Posterior vena cava (tissue), 2 donors: ENCODE measurements around the gene DTL. TPM values are rescaled to one million over a fixed set of nuclear protein-coding genes. Genes with fewer than 3 reads are reported as not detected.

Source experiments
- DNase-seq: peaks from one replicate; pipeline ENCODE4 v3.0.0-alpha.2; 2020; ENCODE audit warnings: low spot score
- intact Hi-C, 2 donors: fragments of 100-400 bp; cut with DNase I; formaldehyde crosslinking; loops; one replicate each; pipeline versions ENCODE4 v1.14.1 to v1.14.2; 2022 to 2023
- microRNA-seq, 2 donors: library from miRNA; unstranded; fragments of <30 nt; microRNA quantifications; one replicate each; pipeline ENCODE4 v1.2.0, GENCODE V29; 2020 to 2021; ENCODE audit warnings: borderline microRNAs expressed in 2 of 2
- total RNA-seq, 2 donors: library from RNA; stranded (reverse); fragmentation: NEBNext Ultra II Directional; extraction: Animal tissue kit (Norgen Biotek cat#: 25700); gene quantifications; one replicate each; pipeline ENCODE4 v1.2.1, GENCODE V29; 2021
- donor health status: DM: yes; HTN: yes; CAD: no.
- donor health status: DM: yes; HTN: yes; CAD: no.

DTL gene
- total RNA-seq, 2 donors from 2014 or later, result 0.74 to 1.2 TPM

- intact Hi-C loops, result no loop called here
- no peak for DNase-seq
These were observed 116.8 kb downstream of the DTL start for GRCh38 chr1:212152308-212152693.

- DNase-seq, result no peak
- intact Hi-C loops, result no loop called here
These were observed 117.3 kb downstream of the DTL start for GRCh38 chr1:212152869-212153268.

GRCh38 chr1:212153635-212154034 lies 118.1 kb downstream of the DTL start:
- intact Hi-C loops, result no loop called here
- DNase-seq, result no peak

Small RNAs within 50 kb of the gene (microRNA-seq; reads per million reads assigned to microRNA genes)
- 0 reads per million in 2 donors for gene MIR3122

Other genes starting within 250 kb of the DTL start
- 10 to 100 TPM; 39.7 to 51.9 TPM for gene LPGAT1, start 205.0 kb upstream of the DTL start, total RNA-seq
- gene INTS7, start 191 bp upstream of the DTL start, total RNA-seq, result 1 to 10 TPM; 8.9 to 9.6 TPM
- 10 to 100 TPM; 38.5 to 47.2 TPM for gene PPP2R5A, start 249.7 kb downstream of the DTL start, total RNA-seq